ENCODE data around the gene TEX22. TPM values are rescaled to one million over a fixed set of nuclear protein-coding genes. Genes with fewer than 3 reads are reported as not detected.

The TEX22 gene
- total RNA-seq, 1 donor from 2014 or later = 0.46 TPM

DNA sequence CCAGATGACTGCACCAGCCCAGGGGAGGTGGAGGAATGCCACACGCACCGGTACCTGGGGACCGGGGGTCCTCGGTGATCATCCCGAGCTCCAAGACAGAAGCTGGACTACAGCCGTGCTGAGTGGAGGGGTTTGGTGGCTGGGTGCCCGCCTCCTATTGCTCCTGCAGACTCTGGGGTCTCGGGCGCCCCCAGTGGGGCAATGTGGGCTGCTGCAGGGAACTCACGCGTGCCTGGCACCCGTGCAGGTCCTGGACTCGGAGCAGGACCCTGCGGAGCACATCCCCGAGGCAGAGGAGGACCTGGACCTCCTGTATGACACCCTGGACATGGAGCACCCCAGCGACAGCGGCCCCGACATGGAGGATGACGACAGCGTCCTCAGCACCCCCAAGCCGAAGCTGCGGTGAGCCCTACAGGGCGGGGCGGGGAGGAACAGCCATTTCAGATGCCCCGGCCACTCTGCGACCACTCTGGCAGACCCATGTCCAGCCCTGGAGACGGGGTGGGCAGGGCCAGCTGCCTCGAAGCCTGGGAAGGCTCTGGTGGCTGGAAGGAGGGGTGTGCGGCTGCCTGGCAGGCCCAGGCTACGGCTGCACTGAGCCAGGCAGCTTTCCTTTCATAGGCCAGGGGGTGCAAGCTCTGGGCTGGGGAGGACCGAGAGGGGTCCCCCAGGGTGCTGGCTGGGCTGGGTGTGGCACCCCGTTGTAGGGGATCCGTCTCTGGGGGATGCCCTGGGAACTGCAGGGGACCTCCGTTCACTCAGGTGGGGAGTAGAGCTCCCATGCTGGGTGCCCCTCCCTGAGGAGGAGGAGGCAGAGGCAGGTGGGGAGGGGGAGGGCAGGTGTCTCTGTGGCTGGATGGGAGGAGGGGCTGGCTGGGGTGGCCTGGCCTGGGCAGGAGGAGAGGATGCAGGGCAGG is 21.6 kb upstream of the TEX22 start:
- Histone ChIP-seq H3K4me3 (ENCODE audit: low read depth, low read length) (no peak overlapping the region), H3K36me3 (ENCODE audit: control insufficient read depth, insufficient read depth, low read length) (no peaks in the 10 kb centered on the region), H3K27me3 (ENCODE audit: control insufficient read depth, insufficient read depth, low read length) (no peaks in the 10 kb centered on the region)
- DNase-seq (ENCODE audit: low read depth) = no peak
- TF ChIP-seq, protein P1, sequence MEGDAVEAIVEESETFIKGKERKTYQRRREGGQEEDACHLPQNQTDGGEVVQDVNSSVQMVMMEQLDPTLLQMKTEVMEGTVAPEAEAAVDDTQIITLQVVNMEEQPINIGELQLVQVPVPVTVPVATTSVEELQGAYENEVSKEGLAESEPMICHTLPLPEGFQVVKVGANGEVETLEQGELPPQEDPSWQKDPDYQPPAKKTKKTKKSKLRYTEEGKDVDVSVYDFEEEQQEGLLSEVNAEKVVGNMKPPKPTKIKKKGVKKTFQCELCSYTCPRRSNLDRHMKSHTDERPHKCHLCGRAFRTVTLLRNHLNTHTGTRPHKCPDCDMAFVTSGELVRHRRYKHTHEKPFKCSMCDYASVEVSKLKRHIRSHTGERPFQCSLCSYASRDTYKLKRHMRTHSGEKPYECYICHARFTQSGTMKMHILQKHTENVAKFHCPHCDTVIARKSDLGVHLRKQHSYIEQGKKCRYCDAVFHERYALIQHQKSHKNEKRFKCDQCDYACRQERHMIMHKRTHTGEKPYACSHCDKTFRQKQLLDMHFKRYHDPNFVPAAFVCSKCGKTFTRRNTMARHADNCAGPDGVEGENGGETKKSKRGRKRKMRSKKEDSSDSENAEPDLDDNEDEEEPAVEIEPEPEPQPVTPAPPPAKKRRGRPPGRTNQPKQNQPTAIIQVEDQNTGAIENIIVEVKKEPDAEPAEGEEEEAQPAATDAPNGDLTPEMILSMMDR (IDR thresholded peaks at IDR 0.05; ENCODE audit: insufficient read depth, low read length, poor library complexity, severe bottlenecking) = no peak

DNA sequence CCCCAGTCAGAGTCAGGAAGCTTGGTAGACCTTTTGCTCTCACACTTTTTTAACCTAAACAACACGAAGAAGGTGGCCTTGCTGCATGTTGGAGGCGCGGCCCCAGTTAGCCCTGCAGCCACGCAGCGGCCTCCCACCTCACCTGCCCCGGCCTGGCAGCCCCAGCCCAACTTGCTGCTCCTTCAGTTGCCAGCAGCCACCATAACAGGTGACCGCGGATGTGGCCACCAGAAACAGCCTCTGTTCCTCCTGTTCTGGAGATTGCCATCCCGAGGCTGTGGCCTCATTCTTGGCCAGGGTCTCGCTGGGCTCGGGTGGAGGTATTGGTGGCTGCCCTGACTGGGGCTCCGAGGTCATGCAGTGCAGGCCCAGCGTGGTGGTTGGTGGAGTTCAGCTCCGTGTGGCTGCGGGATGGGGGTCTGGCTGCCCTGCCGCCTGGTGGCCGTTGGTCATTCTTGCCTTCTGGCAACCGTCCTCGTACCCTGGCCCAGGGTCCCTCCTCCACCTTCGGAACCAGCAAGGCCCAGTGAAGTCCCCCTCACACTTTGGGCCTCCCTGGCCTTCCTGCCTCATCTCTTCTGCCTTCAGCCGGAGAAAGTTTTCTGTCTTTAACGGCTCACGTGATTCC is 20.7 kb upstream of the TEX22 start:
- TF ChIP-seq, protein P1 (IDR thresholded peaks at IDR 0.05; ENCODE audit: insufficient read depth, low read length, poor library complexity, severe bottlenecking) = no peak
- Histone ChIP-seq H3K4me3 (ENCODE audit: low read depth, low read length) (no peak overlapping the region), H3K36me3 (ENCODE audit: control insufficient read depth, insufficient read depth, low read length) (no peaks in the 10 kb centered on the region), H3K27me3 (ENCODE audit: control insufficient read depth, insufficient read depth, low read length) (no peaks in the 10 kb centered on the region)
- DNase-seq (ENCODE audit: low read depth) = no peak

DNA sequence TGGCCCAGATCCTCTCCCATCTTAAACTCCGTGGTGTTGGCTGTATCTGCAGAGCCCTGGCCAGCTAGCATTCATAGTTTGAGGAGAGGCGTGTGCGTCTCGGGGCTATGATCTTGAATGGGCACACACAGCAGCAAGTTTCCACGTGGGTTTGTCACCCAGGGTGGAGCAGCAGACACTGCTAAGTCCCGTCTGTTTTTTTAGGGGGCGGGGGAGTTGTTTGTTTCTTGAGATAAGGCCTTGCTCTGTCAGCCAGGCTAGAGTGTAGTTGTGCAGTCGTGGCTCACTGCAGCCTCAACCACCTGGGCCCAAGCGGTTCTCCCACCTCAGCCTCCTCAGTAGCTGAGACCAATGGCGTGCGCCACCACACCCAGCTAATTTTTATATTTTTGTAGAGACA is 20.1 kb upstream of the TEX22 start:
- Histone ChIP-seq H3K36me3 (ENCODE audit: control insufficient read depth, insufficient read depth, low read length) (no peaks in the 10 kb centered on the region), H3K4me3 (ENCODE audit: low read depth, low read length) (no peak overlapping the region), H3K27me3 (ENCODE audit: control insufficient read depth, insufficient read depth, low read length) (no peaks in the 10 kb centered on the region)
- TF ChIP-seq, protein P1 (IDR thresholded peaks at IDR 0.05; ENCODE audit: insufficient read depth, low read length, poor library complexity, severe bottlenecking) = no peak
- DNase-seq (ENCODE audit: low read depth) = no peak

DNA sequence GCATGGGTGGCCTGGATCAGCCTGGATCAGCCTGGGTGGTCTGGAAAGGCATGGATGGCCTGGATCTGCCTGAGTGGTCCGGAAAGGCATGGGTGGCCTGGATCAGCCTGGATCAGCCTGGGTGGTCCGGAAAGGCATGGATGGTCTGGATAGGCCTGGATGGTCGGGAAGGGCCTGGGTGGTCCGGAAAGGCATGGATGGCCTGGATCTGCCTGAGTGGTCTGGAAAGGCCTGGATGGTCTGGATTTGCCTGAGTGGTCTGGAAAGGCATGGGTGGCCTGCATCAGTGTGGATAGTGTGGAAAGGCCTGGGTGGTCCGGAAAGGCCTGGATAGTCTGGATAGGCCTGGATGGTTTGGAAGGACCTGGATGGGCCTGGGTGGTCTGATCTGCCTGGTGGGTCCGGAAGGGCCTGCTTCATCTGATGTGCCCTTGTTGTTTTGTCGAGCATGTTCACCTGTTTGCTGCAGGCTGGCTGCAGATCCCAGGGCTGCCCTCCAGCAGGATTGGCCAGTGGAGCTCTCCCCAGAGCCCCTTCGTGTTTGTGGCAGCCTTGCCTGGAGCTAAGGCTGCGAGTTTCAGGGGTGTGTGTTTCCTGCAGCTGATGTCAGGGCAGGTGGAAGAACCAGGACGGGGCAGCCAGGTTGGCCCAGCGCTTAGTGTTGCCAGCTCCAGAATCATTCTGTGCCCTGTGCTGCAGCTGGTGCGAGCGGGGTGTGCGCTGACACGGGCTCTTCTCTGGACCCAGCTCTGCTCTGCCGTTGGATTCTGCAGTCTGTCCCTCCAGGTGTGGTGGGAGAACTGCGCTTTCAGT is 19.3 kb upstream of the TEX22 start:
- Histone ChIP-seq H3K36me3 (ENCODE audit: control insufficient read depth, insufficient read depth, low read length) (no peaks in the 10 kb centered on the region), H3K27me3 (ENCODE audit: control insufficient read depth, insufficient read depth, low read length) (no peaks in the 10 kb centered on the region), H3K4me3 (ENCODE audit: low read depth, low read length) (no peak overlapping the region)
- TF ChIP-seq, protein P1 (IDR thresholded peaks at IDR 0.05; ENCODE audit: insufficient read depth, low read length, poor library complexity, severe bottlenecking) = no peak
- DNase-seq (ENCODE audit: low read depth) = no peak

DNA sequence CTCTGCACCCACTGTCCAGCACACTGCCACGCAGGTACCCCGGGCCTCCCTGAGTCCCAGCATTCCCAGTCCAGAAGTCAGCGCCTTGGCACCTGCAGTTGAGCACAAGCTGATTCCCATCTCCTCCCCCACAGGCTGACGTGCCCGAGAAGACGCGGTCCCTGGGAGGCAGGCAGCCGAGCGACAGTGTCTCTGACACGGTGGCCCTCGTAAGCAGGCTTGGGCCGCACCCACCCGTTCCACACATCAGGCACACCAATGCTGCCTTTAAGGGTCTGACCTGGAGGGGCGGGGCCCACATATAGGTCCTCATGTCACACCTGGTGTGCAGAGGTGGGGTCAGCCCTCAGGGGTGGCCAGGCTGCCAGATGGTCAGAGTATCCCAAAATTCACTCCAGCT is 18.4 kb upstream of the TEX22 start:
- no peaks in the 10 kb centered on the region for H3K36me3 ChIP-seq (ENCODE audit: control insufficient read depth, insufficient read depth, low read length)
- no peak for DNase-seq (ENCODE audit: low read depth)
- TF ChIP-seq, protein P1 (IDR thresholded peaks at IDR 0.05; ENCODE audit: insufficient read depth, low read length, poor library complexity, severe bottlenecking) = no peak

More for the DNA sequence above, 18.4 kb upstream of the TEX22 start:
- H3K27me3 ChIP-seq (ENCODE audit: control insufficient read depth, insufficient read depth, low read length) = no peaks in the 10 kb centered on the region
- H3K4me3 ChIP-seq (ENCODE audit: low read depth, low read length) = no peak overlapping the region

All from kidney epithelial cell (primary cell).